IPS DF 4.7 (cell line): ENCODE data around the gene TMEM165.

ENCODE experiments used
- DNase-seq: peaks from one replicate; pipeline ENCODE4 v3.0.0-alpha.2; 2013; ENCODE audit warnings: low spot score; ENCODE audit errors: extremely low read depth

The TMEM165 gene

DNA sequence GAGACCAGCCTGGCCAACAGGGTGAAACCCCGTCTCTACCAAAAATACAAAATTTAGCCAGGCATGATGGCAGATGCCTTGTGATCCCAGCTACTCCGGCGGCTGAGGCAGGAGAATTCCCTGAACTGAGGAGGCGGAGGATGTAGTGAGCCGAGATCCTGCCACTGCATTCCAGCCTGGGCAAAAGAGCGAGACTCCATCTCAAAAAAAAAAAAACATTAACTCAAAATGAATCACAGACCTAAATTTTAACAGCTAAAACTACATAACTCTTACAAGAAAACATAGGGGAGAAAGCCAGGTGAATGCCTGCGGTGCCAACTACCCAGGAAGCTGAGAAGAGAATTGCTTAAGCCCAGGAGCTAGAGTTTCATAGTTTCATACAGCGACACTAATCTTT is 54.8 kb downstream of the TMEM165 start:
- DNase-seq = no peak

DNA sequence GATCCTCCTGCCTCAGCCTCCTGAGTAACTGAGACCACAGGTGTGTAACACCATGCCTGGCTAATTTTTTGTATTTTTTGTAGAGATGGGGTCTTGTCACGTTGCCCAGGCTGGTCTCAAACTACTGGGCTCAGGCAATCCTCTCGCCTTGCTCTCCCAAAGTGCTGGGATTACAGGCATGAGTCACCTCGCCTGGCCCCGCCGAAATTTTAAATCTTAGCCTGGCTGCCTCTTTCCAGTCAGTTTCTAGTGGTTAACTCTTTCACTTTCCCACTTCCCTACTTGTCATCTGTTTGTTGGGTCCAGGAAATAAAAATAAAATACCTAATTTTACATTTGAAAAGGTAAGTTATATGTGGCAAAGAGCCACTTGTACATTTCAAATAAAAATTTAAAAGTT is 62.4 kb downstream of the TMEM165 start:
- no peak for DNase-seq

GRCh38 chr4:55458611-55459010 is 62.9 kb downstream of the TMEM165 start:
- no peak for DNase-seq

DNA sequence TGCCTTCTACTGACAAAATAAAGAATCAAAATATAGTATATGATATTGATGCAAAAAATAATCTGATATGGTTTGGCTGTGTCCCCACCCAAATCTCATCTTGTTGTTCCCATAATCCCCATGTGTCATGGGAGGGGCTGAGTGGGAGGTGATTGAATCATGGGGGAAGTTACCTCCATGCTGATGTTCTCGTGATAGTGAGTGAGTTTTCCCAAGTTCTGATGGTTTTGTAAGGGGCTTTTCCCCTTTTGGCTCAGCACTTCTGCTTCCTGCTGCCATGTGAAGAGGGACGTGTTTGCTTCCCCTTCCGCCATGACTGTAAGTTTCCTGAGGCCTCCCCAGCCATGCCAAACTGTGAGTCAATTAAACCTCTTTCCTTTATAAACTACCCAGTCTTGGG is 70.2 kb downstream of the TMEM165 start:
- DNase-seq = no peak

DNA sequence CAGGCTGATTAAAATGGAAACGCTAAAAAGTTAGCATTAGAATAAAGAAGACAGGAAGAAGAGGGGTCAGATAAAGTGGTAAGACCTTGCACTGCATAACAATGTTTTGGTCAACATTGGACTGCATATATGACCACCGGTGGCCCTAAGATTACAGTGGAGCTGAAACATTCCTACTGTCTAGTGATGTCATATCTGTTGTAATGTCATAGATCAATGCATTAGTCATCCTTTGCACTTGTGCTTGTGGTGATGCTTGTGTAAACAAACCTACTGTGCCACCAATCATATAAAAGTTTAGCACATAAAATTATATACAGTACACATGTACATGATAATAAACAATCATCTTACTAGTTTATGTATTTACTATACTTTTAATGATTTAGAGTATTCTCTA is 73.0 kb downstream of the TMEM165 start:
- DNase-seq = no peak

DNA sequence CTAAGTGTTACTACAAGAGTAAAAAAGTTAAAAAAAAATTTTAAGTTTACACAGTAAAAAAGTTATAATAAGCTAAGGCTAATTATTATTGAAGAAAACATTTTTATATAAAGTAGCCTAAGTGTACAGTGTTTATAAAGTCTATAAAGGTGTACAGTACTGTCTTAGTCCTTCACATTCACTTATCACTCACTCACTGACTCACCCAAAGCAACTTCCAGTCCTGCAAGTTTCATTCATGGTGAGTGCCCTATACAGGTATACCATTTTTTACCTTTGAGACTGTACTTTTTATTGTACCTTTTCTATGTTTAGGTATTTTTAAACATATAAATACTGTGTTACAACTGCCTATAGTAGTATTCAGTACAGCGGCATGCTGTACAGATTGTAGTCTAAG is 74.2 kb downstream of the TMEM165 start:
- DNase-seq = no peak
